Stimulated activated CD4-positive, alpha-beta T cell treated with anti-CD3 and anti-CD28 coated beads, Interleukin-15, amount 100 ng/mL, for 48 hours (primary cell): ENCODE data around the gene ALG13.
"Not testable (repeated sequence)": the region's sequence is repeated elsewhere in the genome, so short reads cannot be mapped to it uniquely, and the experiment has no call there.

ENCODE experiments used
- DNase-seq, 2 donors: peaks; one replicate each; pipeline ENCODE4 v3.0.0-alpha.2; 2020; ENCODE audit warnings: low read depth in 2 of 2

ALG13 gene

DNA sequence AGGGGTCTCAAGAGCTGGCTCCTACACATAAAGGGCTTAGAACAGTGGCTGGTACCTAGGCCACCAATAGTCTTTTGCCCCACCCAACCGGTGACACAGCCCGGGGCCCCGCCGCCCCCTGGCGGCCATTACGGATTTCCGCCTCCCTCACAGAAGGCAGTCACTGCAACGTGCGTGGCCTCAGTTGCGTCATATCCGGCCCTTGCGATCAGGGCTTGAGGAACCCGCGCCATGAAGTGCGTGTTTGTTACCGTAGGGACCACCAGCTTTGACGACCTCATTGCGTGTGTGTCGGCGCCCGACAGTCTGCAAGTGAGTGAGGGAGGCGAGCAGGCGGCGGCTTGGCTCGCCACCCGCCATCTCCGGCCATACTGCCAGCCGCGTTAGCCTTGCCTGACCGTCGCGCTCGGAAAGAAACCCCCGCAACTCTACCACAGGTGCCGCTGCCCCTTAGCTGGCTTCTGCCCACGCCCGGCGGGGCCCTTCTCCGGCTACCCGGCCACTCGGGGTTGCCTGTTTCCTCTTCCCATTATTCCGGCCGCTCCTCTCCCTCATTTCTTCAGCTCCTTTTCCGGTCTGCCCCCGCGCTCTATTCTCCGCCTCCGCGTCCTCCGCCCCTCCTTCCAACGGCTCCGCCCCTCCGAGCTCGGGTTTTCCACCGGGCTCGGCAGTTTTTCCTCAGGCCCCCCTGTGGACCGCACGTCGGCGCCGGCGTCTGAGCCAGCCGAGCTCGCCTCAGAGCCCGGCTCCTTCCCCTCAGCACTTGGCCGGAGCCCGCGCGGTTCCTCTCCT is at the start of gene ALG13:
ALG13 (plus strand) TSS at position 183 of the 792 bp plus-strand sequence; CDS start at position 232, 49 bp downstream.
- peak; percentile 76 to 78 for DNase-seq

DNA sequence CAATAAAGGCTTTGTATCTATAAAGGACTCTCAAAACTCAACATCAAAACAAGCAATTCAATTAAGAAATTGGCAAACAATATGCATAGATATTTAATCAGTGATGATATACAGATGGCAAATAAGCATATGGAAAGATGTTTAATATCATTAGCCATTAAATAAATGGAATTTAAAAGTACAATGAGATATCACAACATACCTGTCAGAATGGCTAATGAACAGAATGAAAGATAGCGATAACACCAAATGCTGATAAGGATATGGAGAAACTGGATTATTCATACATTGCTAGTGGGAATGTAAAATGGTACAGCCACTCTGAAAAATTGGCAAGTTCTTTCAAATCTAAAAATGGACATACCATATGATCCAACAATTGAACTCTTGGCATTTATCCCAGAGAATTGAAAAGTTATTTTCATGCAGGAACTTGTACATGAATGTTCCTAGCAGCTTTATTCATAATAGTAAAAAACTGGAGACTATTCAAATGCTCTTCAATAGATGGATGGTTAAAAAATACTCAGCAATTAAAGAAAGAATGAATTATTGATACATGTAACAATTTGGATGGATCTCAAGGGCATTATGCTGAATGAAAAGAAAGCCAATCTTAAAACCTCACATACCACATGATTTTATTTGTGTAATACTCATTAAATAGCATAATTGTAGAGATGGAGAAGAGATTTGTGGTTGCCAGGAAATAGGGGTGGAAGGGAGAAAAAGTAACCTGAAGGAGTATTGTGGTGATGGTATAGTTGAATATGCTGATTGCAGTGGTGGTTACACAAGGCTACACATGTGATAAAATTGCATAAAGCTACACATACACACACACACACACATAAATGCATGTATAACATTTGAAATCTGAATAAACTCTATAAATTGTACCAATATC is 45.9 kb upstream of the ALG13 start:
- DNase-seq: no peak

DNA sequence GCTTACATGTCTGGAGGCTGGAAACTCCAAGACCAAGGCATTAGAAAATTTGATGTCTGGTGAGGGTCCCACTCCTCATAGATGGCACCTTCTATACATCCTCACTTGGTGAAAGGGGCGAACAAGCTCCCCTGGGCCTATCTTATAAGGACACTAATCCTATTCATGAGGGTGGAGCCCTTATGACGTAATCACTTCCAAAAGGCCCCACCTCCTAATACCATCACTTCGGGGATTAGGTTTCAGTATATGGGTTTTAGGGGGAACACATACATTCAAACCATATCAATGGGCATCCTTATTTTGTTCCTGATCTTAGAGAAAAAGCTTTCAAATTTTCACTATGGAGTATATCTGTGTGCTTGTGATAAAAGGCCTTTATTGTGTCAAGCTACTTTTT is 39.0 kb upstream of the ALG13 start:
- no peak for DNase-seq

DNA sequence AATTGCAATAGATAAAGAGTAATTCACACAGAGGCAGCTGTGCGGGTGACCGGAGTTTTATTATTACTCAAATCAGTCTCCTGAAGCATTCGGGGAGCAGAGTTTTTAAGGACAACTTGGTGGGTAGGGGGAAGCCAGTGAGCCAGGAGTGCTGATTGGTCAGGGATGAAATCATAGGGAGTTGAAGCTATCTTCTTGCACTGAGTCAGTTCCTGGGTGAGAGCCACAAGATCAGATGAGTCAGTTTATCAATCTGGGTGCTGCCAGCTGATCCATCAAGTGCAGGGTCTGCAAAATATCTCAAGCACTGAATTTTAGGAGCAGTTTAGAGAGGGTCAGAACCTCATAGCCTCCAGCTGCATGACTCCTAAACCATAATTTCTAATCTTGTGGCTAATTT is 35.8 kb upstream of the ALG13 start:
- DNase-seq: not testable (repeated sequence)

DNA sequence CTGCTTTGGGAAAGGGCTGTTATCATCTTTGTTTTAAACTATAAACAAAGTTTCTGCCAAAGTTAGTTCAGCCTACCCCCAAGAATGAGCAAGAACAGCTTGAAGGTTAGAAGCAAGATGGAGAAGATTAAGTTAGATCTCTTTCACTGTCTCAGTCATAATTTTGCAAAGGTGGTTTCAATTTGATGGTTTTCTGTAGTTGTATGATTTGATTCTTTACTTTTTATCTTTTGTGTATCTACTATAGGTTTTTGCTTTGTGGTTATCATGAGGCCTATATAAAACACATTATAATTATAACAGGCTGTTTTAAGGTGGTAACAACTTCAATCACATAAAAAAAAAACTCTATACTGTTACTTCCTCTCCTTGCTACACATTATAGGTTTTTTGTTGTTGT is 35.4 kb upstream of the ALG13 start:
- no peak for DNase-seq

DNA sequence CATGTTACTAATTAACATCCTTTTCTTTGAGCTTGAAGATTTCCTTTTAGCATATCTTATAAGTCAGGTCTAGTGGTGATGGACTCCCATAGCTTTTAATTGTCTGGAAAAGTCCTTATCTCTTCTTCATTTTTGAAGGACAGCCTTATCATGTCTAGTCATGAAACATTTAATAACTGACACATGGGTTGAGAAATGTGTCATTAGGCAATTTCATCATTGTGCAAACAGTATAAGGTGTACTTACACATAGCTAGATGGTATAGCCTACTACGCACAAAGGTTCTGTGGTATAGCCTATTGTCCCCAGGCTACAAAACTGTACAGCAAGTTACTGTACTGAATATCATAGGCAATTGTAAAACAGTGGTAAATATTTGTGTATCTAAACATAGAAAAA is 34.5 kb upstream of the ALG13 start:
- no peak for DNase-seq

DNA sequence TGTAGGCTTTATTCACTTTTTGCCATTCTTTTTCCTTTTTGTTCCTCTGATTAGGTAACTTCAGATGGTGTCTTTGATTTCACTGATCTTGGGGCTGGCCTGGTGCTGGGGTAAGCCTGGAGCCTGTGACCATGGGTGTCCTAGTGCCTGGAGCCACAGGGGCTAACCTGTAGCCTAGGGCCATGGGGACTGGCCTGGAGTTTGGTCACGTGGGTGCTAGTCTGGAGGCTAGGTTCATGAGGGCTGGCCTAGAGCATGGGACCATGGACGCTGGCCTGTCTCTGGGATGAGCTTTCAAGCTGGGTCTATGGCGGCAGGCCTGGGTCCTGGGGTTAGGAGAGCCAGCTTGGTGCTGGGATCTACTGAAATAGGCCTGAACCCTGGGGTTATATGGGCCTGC is 32.2 kb upstream of the ALG13 start:
- no peak for DNase-seq

DNA sequence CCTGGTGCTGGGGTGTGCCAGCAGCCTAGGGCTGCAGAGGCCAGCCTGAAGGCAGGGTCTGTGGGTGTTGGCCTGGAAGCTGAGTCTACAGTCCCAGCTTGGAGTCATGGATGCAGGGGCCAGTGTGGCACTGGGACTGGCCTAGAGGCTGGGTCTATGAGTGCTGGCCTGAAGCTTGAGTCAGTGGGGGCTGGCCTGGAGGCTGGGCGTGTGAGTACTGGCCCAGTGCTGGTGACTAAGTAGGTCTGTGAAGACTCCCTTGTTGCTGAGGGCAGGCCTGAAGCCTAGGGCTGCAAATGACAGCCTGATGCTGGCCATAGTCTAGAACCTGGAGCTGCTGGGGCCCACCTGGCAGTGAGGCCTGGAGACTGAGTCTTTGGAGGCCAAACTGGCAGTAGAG is 31.3 kb upstream of the ALG13 start:
- DNase-seq: no peak

DNA sequence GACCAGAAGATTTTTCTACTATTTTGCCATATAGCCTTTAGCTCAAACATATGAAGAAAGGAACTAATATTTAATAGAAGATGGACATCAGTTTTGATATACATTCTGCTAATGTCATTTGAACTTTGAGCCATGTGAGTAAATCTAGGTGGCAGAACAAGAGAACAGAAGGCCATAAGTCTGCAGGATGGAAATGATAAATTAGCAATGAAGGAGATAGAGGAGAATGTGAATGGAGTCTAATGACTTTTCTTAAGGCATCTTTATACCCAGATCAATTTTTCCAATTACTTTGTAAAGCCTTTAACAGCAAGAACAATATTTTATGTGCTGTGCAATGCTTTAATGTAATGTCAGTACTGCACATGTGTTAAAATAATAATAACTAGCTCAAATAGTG is 30.1 kb upstream of the ALG13 start:
- DNase-seq: no peak

DNA sequence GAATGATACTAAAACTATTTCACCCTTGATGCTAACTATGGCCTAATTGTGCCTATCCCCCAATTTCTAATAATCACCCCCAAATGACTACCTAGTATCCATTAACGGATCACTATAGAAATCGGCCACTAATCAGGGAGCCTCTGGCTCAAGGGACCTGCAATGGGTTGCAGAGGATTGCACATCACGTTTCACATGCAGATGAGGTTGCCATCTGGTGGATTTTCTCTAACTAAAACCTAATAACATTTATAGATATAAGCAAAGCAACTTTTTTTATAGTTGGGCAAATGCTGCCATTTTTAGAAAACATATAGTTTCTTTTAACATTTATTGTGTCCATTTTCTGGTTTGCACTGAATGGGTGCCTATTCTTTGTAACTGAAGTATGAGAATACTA is 28.3 kb upstream of the ALG13 start:
- no peak for DNase-seq

DNA sequence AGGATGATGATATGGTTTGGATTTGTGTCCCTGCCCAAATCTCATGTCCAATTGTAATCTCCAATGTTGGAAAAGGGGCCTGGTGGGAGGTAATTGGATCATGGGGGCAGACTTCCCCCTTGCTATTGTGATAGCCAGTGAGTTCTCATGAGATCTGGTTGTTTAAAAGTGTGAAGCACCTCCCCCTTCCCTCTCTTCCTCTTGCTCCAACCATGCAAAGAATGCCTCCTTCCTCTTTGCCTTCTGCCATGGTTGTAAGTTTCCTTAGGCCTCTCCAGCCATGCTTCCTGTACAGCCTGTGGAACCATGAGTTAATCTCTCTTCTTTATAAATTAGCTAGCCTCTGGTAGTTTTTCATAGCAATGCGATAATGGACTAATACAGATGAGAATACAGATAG is 19.7 kb upstream of the ALG13 start:
- no peak for DNase-seq

DNA sequence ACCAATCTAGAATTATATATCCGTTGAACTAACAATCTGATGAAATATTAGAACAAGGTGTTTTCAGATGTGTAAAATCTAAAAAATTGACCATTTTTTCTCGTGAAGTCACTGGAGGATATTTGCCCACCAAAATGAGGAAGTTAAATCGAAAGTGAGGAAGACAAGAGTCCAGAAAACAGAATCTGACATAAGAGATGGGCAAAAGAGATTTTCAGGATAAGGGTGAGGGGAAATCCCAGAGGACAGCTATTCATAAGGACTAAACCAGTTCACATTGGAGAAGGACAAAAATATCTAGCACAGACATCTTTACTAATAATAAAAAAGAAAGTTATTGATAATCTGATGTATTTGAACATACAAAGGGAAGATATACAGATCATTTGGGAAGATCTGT is 18.7 kb upstream of the ALG13 start:
- DNase-seq: no peak

DNA sequence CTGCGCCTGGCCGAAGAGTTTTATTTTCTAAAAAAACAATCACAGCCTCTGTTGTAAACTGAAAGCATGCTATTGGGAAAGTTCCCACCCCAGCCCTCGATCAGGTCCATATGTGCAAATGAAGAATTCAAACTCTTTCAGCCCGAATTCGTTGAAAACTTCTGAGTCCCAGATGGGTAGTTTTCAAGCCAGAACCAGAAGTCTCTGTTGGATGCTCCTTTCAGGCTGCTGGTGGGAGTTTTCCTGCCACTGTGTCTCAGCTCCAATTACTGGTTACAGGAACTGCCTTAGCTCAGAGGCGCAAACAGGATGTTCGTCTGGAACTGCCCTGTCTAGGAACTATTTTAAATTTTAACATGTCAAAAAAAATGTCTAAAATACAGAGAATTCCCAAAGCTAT is 9.3 kb upstream of the ALG13 start:
- no peak for DNase-seq

DNA sequence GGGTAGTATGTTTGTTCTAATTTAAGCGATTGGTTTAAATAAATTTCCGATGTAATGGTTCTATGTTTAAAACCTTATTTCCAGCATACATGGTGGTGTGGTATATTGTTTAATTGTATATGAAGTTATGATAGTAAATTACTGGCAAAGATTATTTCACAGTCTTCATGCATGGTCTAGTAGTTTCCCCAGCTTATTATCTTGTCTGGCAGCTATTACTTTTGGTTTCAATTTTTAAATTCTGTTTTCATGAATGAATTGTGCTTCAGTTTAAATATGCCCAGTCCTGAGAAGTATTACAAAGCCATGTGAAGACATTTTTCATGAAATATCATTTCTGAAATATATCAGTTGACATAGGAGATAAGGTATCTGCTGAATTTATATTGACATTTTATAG is 6.3 kb downstream of the ALG13 start:
- DNase-seq: no peak

DNA sequence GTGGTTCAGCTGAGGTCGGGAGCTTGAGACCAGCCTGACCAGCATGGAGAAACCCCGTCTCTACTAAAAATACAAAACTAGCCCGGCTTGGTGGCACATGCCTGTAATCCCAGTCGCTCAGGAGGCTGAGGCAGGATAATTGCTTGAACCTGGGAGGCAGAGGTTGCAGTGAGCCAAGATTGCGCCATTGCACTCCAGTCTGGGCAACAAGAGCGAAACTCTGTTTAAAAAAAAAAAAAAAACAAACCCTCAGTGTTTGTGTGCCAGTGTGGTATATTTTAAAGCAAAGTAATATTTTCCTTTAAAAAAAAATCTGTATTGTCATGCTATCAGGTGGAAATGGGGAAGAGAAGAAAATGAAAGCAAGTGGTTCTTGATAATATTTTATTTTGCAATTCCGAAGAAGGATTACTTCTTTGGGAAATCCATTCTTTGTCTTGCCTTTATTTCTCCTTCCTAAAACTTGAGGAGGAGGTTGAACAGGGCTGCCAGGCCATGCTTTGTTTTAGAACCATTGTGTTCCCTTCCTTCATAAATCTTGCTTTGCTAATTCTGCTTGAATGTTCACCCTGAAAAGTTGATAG is 14.4 kb downstream of the ALG13 start:
- no peak for DNase-seq

DNA sequence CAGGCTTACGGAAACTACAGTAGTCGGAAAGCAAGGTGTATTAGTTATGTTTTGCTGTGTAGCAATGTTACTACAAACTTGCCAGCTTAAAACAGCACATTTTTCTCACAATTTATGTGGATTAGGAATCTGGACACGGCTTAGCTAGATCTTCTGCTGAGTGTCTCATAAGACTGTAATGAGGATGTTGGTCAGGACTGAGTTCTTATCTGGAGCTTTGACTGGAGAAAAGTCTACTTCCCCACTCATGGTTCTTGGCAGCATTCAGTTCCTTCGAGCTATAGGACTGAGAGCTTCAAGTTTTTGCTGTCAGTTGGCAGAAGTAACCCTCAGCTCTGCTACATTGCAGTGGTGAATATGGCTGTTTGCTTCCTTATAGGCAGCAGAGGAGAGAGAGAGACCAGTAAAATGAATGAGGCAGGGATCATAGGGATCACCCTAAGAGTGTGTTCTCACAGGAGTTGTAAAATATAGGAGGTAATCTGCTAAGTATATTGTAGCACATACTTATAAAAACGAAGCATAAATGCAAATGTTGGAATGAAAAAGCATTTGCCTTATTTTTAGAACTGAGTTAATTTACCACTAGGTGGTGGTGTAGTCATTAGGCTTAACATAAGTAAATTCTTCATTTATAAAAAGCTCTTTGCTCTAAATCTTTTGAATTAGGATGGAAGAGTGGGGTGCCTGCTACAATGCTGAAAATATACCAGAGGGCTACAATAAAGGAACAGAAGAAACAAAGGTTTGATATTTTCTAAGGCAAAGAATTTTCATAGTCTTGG is 38.6 kb downstream of the ALG13 start:
- no peak for DNase-seq

DNA sequence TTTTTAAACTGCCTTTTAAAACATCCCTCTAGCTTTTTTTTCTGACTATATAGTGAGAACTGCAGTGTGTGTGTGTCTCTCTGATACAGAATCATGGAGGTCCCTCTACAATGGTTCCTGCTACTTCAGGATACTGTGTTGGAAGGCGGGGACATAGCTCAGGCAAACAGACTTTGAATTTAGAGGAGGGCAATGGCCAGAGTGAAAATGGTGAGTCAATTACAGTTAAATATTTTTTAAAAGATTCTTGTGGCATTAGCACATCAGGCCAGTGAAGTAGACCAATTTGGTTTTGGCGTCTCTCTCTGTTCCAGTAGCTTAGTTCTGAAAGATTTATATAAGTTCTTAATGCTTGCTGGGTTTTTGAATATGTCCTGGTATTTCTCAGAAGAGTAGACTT is 47.1 kb downstream of the ALG13 start:
- DNase-seq: no peak

DNA sequence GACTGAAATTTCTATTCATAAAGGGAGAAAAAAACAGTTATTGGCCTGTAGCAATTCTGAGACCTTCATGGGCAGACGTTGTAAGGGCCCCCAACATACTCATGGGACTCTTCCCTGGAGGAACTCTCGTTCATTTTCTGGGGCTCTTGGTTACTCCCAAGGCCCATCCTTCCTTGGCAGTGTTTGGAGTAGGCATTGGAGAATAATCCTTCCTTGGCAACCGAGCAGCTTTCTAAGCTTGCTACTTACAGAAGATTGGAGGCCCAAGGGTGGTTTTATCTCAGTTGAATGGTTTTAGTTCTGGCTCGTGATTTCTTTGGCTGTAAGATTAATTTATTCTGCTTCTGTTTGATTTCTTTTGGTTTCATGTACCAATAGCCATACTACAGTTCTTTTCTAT is 50.4 kb downstream of the ALG13 start:
- DNase-seq: no peak

DNA sequence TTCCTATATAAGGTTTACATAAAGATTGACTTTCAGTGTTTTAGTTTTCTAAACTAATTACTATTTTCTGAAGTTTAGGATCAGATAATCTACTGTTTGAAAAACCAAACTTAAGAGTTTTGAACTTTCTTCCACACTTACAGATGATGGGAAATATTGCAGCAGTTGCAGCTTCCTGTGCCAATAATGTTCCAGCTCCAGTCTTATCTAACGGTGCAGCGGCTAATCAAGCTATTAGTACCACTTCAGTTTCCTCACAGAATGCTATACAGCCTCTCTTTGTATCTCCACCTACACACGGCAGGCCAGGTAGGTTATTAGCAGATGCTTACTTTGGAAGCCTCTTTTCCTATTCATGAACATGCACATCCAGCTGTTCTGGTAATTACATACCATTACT is 55.6 kb downstream of the ALG13 start:
- DNase-seq: no peak

DNA sequence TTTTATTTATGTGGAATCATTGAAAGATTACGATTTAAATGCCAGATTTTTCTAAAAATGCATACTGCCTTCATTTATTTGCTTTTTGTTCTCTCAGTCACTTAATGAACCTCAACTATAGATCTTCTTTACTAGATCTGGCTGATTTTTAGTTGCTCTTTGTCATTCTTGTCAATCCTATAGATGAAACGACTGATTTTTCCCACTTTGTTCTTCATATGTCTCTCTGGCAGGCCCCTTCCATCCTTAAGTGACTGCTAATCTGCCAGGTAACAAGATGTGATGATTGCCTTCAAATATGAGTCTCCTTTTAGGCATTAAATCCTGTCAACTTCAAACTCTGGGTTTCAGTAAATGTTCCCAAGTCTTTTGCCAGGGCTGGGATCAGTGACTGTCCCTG is 61.0 kb downstream of the ALG13 start:
- no peak for DNase-seq

DNA sequence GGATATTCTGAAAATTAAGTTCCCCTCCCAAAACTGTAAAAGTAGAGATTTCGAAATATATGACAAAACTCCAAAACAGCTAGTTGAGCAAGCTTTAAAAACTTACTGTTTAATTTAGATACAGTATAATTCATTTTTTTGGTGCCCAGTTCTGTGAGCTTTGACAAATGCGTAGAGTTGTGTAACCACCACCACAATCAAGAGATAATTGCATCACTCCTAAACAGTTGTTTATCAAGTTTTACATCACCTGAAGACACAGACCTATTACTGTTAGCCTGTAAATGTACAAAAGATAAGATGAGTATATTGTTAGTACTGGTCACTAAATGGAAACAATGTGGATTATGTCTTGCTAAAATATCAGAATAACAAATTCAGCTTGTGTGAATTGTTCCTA is 62.3 kb downstream of the ALG13 start:
- DNase-seq: no peak

DNA sequence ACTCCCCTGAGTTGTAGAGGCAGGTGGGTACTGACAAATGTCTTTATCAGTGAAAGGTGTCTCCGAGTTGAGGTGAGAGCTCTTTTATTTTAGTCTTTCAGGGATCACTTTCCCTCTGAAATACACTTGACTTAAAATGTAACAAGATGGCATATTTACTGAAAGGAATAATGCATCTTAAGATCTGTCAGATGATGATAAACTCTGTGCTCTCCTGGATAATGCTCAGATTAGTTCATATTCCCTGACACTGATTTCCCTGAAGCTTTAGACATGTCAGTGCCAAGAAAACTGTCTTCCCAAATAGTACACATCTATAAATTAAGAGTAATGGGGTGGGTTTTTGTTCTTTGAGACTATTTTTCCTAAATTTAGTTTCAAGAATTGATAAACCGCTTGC is 75.5 kb downstream of the ALG13 start:
- no peak for DNase-seq
